ENCODE measurements around the gene KMT2B.

KMT2B gene

DNA sequence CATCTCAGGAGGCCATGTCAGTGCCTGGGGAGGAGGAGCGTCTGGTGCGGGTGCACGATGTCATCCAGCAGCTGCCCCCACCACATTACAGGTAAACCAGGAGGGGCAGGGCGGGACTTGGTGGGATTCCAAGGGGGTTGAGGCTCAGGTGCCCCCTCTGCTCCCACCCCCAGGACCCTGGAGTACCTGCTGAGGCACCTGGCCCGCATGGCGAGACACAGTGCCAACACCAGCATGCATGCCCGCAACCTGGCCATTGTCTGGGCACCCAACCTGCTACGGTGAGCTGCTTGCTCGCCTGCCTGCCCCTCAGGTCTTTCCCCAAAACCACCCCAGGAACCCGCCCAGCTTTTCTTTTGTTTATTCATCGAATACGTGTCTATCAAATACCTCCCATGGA lies 64.8 kb downstream of the KMT2B start:
- no peak for DNase-seq

DNA sequence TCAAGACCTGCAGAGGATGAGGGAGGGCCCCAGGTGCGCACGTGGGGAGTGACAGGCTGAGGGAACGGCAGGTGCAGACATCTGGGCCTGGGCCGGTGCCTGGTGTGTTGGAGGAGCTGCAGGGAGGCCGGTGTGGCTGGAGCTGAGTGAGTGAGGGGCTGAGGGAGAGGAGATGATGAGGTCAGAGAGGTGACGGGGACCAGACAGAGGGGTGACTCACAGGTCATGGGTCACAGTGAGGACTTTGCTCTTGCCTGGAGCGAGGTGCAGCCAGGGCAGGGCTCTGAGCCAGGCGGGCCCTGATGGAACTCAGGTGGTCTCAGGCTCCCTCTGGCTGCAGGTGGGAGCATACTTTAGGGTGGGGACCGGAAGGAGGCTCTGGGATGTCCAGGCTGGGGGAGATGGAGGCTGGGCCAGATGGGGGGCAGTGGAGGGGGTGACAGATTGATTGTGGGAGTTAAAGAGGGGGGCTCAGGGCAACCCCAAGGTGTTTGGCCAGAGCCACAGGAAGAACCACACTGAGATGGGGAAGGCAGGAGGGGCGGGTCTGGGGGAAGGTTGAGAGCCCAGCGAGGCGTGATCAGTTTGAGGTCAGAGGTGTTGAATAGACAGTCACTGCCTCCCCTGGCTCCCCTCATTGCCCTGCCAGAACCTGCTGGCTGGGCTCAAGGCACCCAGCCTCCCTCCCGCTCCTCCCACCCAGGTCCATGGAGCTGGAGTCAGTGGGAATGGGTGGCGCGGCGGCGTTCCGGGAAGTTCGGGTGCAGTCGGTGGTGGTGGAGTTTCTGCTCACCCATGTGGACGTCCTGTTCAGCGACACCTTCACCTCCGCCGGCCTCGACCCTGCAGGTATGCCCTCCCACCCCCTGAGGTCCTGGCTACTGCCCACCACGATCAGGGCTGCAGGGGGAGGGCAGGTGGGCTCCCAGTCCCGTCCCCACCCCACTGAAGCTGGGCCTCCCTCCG lies 65.9 kb downstream of the KMT2B start:
- no peak for DNase-seq

DNA sequence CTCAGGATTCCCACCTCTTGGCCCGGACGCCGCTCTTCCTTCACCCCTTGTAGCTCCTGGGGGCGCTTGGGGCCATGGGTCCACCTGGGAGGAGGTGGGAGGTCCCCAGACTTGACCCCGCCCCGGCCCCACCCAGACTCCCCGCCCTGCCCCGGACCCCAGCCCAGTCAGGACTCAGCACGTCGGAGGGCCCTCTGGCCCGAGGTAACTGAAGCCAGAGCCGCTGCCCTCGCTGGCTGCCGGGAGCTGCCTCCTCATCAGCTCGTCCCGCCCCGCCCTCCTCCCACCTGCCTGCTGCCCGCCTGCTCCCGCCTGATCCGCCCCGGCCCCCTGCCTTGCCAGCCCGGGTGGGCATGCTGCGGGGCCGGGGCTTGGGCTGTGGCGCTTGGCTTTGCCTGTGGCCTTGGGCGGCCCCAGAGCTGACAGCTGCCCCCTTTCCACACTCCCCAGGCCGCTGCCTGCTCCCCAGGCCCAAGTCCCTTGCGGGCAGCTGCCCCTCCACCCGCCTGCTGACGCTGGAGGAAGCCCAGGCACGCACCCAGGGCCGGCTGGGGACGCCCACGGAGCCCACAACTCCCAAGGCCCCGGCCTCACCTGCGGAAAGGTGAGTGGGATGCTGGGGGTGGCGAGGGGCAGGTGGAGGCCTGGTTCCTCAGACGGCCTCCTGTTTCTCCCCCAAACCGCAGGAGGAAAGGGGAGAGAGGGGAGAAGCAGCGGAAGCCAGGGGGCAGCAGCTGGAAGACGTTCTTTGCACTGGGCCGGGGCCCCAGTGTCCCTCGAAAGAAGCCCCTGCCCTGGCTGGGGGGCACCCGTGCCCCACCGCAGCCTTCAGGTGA lies 66.9 kb downstream of the KMT2B start:
- no peak for DNase-seq

DNA sequence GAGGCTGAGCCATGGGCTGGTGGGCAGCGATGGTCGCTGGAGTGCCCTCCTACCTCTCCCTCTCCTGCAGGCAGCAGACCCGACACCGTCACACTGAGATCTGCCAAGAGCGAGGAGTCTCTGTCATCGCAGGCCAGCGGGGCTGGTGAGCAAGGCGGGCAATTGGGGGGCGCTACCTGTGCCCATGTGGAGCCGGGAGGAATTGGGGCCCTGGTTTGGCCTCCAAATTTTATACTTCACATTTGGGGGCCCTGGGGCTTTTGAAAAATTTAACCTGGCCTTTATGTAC lies 67.5 kb downstream of the KMT2B start:
- DNase-seq, result no peak

DNA sequence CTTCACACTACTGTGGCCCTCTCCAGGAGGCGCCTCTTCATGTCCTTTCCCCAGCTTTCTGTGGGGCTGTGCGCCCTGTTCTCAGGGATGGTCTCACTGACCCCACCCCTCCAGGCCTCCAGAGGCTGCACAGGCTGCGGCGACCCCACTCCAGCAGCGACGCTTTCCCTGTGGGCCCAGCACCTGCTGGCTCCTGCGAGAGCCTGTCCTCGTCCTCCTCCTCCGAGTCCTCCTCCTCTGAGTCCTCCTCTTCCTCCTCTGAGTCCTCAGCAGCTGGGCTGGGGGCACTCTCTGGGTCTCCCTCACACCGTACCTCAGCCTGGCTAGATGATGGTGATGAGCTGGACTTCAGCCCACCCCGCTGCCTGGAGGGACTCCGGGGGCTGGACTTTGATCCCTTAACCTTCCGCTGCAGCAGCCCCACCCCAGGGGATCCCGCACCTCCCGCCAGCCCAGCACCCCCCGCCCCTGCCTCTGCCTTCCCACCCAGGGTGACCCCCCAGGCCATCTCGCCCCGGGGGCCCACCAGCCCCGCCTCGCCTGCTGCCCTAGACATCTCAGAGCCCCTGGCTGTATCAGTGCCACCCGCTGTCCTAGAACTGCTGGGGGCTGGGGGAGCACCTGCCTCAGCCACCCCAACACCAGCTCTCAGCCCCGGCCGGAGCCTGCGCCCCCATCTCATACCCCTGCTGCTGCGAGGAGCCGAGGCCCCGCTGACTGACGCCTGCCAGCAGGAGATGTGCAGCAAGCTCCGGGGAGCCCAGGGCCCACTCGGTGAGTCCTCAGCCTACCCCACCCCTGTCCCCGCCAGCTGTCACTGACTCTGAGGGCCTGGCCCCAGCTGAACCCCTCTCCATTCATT lies 68.7 kb downstream of the KMT2B start:
- no peak for DNase-seq

DNA sequence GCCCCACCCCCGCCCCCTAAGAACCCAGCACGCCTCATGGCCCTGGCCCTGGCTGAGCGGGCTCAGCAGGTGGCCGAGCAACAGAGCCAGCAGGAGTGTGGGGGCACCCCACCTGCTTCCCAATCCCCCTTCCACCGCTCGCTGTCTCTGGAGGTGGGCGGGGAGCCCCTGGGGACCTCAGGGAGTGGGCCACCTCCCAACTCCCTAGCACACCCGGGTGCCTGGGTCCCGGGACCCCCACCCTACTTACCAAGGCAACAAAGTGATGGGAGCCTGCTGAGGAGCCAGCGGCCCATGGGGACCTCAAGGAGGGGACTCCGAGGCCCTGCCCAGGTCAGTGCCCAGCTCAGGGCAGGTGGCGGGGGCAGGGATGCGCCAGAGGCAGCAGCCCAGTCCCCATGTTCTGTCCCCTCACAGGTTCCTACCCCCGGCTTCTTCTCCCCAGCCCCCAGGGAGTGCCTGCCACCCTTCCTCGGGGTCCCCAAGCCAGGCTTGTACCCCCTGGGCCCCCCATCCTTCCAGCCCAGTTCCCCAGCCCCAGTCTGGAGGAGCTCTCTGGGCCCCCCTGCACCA lies 69.5 kb downstream of the KMT2B start:
- no peak for DNase-seq

Data from stimulated activated CD4-positive, alpha-beta T cell treated with anti-CD3 and anti-CD28 coated beads, Interleukin-12 subunit alpha, Interleukin-12 subunit beta, amount 100 ng/mL, for 4 hours (primary cell).